Esophagus muscularis mucosa (tissue), 4 donors: ENCODE results near the gene MTHFD2L.

Source experiments
- EP300 ChIP-seq: sonication (generic); formaldehyde crosslinking; IDR thresholded peaks from one replicate; pipeline ENCODE4 v1.6.1; 2017; ENCODE audit warnings: antibody characterized with exemption
- POLR2A ChIP-seq: fragments of 450-650 bp; IDR thresholded peaks from one replicate; pipeline ENCODE4 v1.6.1; 2017; ENCODE audit warnings: antibody characterized with exemption, moderate library complexity, mild to moderate bottlenecking, low read depth
- POLR2AphosphoS5 ChIP-seq, 2 donors: sonication (generic); formaldehyde crosslinking; IDR thresholded peaks; one replicate each; pipeline ENCODE4 v1.6.1; 2017; ENCODE audit warnings: antibody characterized with exemption in 2 of 2
- TF ChIP-seq, protein P1 (sequence below), 3 experiments: fragments of 200-600 bp in 2 of 3; fragments of 450-650 bp in 1 of 3; sonication (generic) in 2 of 3; IDR thresholded peaks; one replicate each; pipeline ENCODE4 v1.5.1; 2017 to 2019; ENCODE audit warnings: antibody characterized with exemption in 3 of 3, mild to moderate bottlenecking in 2 of 3, moderate library complexity in 1 of 3

DNA sequence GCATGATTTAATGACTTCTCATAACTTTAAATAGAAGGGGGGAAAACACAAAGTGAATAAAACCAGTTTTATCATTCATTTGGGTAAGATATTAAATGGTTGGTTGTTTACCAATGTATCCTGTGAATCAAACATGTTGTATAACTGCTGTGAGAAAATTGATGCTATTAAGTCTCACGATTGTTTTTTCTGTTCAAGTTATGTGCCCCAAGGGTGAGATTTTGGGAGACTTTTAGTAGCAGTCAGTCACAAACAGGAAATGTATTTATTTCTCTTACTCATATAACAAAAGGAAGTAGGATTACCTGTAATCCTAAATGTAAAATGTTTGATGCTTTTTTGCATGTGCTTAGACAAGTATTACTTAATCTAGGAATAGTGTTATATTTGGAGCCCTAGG, 39.2 kb downstream of the MTHFD2L start:
- TF ChIP-seq, protein P1, sequence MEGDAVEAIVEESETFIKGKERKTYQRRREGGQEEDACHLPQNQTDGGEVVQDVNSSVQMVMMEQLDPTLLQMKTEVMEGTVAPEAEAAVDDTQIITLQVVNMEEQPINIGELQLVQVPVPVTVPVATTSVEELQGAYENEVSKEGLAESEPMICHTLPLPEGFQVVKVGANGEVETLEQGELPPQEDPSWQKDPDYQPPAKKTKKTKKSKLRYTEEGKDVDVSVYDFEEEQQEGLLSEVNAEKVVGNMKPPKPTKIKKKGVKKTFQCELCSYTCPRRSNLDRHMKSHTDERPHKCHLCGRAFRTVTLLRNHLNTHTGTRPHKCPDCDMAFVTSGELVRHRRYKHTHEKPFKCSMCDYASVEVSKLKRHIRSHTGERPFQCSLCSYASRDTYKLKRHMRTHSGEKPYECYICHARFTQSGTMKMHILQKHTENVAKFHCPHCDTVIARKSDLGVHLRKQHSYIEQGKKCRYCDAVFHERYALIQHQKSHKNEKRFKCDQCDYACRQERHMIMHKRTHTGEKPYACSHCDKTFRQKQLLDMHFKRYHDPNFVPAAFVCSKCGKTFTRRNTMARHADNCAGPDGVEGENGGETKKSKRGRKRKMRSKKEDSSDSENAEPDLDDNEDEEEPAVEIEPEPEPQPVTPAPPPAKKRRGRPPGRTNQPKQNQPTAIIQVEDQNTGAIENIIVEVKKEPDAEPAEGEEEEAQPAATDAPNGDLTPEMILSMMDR (IDR thresholded peaks at IDR 0.05), result no peak
- TF ChIP-seq POLR2AphosphoS5 (IDR thresholded peaks at IDR 0.05) (no peak), POLR2A (no peak), EP300 (no peak)
